GM18861 (cell line): ENCODE results near the gene KCNQ1.

Experiments used
- ATAC-seq: cut with Tn5 transposase; IDR thresholded peaks from one replicate; pipeline ENCODE4 v1.9.1; 2021; ENCODE audit not compliant: unreplicated experiment

KCNQ1 gene

DNA sequence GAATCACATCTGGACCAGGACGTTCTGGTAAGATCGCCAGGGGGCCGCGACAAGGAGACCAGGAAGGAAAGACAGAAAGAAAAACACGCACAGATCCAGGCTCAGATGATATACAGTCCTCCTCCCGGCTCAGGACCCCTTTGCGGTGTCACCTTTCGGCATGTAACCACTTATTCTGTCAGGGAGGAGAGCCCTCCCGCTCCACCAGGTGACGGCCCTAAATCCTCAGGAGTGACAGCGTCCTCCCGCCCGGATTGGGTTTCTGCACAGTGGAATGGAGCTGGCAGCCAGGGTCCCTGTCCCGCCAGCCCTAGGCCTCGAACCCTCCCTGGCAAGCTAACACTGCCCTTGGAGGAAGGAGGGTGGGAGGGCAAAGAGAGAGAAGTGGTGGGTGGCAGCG is 279.3 kb downstream of the KCNQ1 start:
- ATAC-seq, result no peak

GRCh38 chr11:2724653-2725367 is 280.0 kb downstream of the KCNQ1 start:
- ATAC-seq, result no peak

DNA sequence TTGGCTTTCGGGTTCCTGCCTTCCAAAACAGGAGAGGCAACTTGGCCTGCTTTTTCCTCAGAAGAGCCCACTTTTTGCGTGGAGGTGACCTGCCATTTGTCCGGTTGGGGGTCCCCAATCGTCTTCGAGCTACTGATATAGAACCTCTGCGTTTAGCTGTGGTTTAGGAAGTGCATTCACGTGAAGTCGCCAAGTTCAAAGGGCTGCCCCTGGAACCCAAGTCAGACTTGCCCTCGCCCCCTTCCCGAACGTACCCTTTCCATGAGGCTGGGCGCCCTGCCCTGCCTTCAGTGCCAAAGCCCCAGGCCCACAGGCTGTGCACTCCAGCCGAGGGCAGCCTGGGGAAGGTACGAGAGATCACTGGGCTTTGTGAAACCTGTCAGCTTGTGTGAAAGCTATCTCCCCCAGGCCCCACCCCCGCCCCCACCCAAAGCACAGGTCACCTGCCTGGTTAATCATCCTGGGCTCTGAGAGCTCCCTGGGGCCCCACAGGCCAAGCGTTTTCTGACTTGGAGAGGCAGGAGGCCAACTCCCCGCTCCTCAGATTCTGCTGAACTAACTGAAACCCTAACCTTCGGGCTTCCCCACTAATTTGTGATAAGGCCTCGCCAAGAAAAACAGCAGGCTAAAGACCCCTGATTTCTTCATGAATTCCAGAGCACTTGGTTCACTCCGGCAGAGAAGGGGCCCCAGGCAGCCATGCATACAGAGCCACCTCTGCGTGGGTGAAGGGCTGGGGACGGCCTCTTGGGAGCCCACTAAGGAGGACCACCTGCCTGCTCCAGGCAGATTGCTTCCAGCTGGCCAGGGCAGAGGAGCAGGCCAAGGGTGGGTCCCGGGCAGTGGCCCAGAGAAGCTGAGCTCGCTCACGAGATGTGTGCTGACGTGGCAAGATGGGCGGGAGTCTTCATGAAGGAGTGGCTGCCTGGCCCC is 280.8 kb downstream of the KCNQ1 start:
- ATAC-seq, result no peak

DNA sequence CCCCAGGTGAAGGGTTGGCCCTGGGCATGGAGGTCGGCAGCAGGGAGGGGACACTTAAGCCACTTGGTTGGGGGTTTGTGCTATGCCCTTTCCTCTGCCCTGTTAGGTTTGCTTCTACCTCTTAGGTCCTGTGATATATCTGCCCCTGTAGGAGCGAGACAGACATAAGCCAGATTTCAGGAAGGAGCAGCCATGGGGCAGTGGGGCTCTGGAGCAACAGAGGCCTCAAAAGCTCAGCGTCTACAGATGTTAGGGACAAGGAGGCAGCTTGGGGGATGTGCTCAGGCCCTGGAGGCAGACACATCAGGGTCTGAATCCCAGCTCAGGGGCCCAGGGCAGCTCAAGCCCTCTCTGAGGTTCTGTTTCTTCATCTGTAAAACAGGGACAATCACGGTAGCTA is 282.2 kb downstream of the KCNQ1 start:
- no peak for ATAC-seq

DNA sequence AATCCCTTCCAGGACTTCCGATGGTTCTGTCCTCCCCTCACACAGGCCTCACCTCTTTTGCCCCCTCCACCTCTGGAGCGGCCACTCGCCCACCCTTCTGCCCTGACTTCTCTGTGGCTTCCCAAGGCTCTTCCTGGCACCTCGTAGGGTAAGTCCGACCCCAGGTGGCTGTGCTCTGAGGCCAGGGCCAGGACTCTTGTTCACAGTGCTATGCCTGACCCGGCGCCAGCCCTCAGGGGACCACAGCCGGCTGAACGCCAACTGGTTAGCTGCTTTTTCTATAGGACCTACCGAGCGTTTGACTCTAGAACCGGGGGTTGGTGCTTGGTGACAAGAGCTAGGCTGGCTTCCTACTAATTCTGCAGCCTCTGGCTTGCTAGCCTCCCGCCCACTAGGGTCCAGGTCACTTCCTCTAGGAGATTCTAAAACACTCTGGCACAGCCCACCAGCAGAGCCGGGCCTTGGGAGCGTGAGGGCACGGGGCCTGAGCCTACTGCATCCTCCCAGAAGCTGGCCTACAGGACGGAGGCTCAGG is 283.4 kb downstream of the KCNQ1 start:
- ATAC-seq, result no peak

DNA sequence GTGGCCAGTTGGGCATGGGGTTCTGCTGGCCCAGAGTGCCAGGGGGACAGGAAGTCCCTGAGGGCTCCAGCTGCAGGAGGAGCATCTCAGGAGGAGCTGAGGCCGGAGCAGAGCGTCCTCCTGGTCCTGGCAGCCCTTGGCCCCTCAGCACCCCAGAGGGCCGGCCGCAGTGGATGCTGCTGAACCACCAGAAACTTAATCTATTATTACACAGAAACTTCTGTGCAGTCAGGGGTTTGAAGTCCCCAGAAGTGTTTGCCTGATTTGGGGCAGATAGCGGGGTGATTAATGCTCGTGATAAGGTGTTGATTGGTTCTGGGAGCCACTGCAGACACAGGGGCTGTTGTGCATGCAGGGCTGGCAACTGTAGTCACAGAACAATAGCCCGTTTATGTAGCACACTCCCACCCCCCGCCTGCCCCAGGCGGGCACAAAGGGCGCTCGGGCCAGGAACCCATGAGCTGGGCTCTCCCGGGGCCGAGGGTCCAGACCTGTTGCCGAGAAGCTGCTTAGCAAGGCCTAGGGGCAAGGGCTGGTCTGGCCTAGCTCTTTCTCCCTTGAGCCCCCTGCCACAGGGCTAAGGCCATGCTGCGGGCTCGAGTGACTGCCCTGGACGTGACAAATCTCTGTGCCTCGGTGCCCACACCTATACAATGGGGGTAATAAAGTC is 284.0 kb downstream of the KCNQ1 start:
- ATAC-seq, result no peak

GRCh38 chr11:2729841-2730240 is 285.0 kb downstream of the KCNQ1 start:
- no peak for ATAC-seq

DNA sequence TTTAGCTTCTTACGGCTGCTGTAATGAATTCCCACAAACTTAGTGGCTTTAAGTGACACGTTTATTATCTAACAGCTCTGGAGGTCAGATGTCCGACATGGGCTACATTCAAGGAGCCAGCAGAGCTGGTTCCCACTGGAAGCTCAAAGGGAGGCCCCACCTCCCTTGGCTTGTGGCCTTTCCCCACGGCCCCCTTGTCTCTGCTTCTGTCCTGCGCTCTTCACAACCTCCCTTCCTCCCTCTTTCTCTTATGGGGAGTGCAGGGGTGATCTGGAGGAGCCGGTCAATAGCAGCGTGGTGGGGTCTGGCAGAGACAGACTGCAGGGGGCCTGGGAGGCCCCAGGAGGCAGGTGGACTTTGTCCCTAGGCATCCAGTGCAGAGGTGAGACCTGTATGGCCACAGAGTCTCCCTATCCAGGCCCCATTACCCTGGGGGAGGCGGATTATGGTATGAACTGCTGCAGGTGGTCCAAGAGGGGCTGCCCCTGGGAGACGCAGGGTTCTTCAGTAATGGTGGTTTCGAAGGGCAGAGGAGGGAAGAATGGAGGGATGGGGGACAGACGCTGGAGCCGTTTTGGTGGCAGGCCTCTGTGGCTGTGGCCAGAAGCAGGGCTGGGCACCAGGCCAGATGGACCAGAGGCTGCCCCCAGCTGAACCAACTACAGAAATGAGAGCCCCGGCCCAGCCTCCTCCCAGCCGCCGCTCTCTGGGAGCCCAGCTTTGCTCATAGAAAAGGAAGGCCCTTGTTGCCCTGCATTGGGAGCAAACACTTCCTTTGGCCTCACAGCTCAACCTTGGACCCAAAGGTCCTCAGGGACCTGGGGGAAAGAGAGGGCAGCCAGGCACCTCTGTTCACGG is 285.7 kb downstream of the KCNQ1 start:
- no peak for ATAC-seq

GRCh38 chr11:2731130-2732125 is 286.6 kb downstream of the KCNQ1 start:
- no peak for ATAC-seq

GRCh38 chr11:2732261-2732939 is 287.6 kb downstream of the KCNQ1 start:
- no peak for ATAC-seq

DNA sequence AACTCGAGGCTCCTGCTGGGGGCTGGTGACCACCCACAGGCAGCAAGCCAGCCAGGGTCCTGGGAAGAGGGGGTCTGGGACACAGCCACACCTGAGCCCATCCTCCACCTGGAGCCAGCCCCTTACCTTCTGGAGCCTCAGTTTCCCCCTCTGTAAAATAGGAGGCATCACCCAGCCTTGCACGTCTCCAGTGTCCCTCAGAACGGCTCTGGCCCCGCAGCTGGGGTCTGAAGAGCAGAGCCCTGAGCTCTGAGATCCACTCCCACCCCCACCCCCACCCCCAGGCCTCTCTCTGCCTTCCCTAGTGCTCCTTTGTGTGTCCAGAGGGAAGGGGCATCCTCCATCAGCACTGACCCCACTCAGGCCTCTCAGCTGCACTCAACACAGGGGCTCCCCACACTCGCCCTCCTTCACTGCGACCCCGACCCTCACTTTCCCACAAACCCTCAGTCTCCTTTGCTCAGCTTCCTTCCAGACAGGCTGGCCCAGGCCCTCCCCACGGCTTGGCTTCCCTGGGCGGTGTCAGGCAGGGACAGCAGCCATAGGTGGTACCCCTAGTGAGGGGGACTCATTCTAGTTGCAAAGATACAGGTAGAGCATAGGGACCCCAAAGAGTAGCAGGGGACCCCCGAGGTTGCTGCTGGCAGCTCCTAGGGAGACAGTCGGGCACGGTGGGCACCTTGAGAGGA is 288.3 kb downstream of the KCNQ1 start:
- no peak for ATAC-seq

DNA sequence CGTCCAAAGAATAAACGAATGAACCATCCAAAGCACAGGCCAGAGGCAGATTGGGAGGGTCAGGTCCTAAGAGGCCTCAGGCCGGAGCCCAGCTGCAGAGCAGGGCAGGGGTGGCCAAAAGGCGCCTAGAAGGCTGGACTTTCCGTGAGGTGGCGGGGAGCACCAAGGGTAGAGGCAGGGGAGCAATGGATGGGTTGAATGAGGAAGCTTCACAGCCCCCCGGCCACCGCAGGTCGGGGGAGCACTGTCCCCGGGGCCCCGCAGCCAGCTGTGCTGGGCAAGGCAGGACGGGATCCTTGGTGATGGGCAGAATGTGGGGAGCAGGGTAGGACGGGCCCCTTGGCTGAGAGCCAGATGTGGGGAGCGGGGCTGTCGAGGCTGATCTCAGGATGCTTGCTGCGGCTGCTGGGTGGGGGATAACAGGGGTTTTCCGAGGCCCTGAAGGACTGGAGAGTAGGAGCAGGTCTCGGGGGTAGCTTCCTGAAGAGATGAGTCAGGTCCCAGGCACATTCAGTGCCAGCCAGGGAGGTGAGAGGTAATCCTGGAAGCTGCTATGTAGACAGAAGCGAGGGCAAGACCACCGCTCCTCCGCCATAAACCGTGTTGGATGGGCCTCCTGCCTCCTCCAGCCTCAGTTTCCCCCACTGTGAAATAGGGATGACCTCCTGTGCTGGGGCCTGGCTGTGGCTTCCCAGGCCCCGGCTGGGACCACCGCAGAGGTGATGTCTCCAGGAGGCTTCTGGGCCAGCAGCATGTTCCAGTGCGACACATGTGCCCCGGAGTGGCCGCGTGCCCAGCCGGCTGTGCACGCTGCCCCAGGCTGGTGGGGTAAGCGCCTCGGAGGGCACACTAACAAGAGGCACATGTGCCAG is 289.6 kb downstream of the KCNQ1 start:
- ATAC-seq, result no peak

DNA sequence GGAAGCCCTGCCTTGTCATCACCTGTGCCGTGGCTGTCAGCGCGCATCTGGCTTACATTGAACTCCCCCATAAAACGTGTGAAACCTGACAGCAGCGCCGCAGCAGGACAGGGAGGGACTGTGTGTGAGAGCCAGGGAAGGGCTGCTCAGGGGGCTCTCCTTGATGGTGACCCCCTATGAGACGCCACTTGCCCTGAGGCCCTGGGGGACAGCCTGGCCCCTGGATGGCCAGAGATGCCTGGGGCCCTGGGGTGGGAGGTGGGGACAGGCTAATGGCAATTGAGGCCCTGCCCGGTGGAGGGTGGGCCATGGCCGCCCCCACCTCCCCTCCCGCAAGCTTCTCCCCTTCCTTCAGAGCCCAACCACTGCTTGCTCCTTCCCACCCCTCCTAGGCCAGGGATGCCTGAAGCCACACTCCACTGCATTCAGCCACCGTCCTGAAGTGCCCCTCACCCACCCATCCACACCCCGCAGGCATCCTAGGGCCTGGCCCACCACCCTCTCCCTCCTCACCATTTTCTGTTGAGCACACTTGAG is 290.3 kb downstream of the KCNQ1 start:
- no peak for ATAC-seq

DNA sequence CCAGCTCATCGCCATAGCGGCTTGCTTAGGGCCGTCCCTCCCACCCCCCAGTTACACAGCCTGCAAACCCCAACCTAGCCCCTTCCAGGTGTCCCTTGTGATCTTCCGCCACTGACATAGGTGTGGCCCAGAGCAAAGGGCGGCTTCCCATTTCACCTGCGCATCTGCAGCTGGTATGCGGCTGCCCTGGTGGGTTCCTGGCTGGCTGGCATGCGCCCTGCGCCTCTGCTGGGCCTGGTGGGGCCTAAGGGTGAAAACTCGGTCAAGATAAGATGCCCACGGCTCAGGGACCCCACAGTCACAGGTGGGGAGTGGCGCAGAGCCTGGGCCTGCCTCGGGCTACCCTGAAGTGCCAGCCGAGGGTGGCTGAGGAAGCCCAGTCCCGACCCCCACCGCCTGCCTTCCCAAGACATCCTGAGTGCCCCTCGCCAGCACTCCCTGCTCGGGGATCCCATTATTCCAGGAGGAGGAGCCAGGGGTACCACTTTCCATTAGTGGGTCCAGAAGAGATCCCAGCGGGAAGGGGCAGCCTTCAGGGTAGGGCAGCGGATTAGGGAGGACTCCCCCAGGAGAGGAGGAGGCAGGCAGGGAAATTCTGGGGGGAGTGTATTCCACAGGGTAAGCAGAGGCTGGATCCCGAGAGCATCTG is 291.9 kb downstream of the KCNQ1 start:
- ATAC-seq, result no peak

GRCh38 chr11:2737226-2737590 is 292.4 kb downstream of the KCNQ1 start:
- no peak for ATAC-seq

GRCh38 chr11:2737866-2738265 is 293.1 kb downstream of the KCNQ1 start:
- no peak for ATAC-seq
